GM21367 (cell line): Measurements from ENCODE around the gene TOMM20.
A peak's percentile ranks its signal among the peaks of the same experiment; 100 is the strongest.
"Not testable (repeated sequence)": the region's sequence is repeated elsewhere in the genome, so short reads cannot be mapped to it uniquely, and the experiment has no call there.

Experiments
- ATAC-seq: cut with Tn5 transposase; IDR thresholded peaks from one replicate; pipeline ENCODE4 v1.9.1; 2021; ENCODE audit not compliant: unreplicated experiment

Gene TOMM20

GRCh38 chr1:235085411-235086117 is 43.1 kb downstream of the TOMM20 start:
- ATAC-seq, result not testable (repeated sequence)

GRCh38 chr1:235080788-235081187 is 47.8 kb downstream of the TOMM20 start:
- ATAC-seq, result not testable (repeated sequence)

- not testable (repeated sequence) for ATAC-seq
Observed at GRCh38 chr1:235080297-235080657, 48.4 kb downstream of the TOMM20 start.

GRCh38 chr1:235079443-235080296 is 49.0 kb downstream of the TOMM20 start:
- no peak for ATAC-seq

GRCh38 chr1:235078480-235079381 is 49.9 kb downstream of the TOMM20 start:
- no peak for ATAC-seq

GRCh38 chr1:235077571-235078479 is 50.8 kb downstream of the TOMM20 start:
- no peak for ATAC-seq

- ATAC-seq, result no peak
Observed at GRCh38 chr1:235077163-235077540, 51.5 kb downstream of the TOMM20 start.

GRCh38 chr1:235076504-235077162 is 52.0 kb downstream of the TOMM20 start:
- no peak for ATAC-seq

GRCh38 chr1:235075777-235076308 is 52.8 kb downstream of the TOMM20 start:
- ATAC-seq, result no peak

- ATAC-seq, result peak; percentile 48
Observed at GRCh38 chr1:235075048-235075776, 53.4 kb downstream of the TOMM20 start.

- ATAC-seq, result peak; percentile 32
Observed at GRCh38 chr1:235074523-235075047, 54.1 kb downstream of the TOMM20 start.

GRCh38 chr1:235073968-235074522 is 54.6 kb downstream of the TOMM20 start:
- ATAC-seq, result no peak

- no peak for ATAC-seq
Observed at GRCh38 chr1:235073331-235073967, 55.2 kb downstream of the TOMM20 start.

GRCh38 chr1:235072577-235072976 is 56.1 kb downstream of the TOMM20 start:
- not testable (repeated sequence) for ATAC-seq

GRCh38 chr1:235072096-235072495 is 56.5 kb downstream of the TOMM20 start:
- ATAC-seq, result no peak

GRCh38 chr1:235070819-235071218 is 57.8 kb downstream of the TOMM20 start:
- no peak for ATAC-seq
